Suprapubic skin (tissue), 3 donors: ENCODE data around the gene ZSCAN18.

Experiments
- CTCF ChIP-seq, 2 donors: fragments of 200-600 bp in 1 of 2; fragments of 450-650 bp in 1 of 2; sonication (generic) in 1 of 2; IDR thresholded peaks; one replicate each; pipeline ENCODE4 v1.5.1; 2016 to 2019; ENCODE audit warnings: antibody characterized with exemption in 2 of 2, mild to moderate bottlenecking in 1 of 2, moderate library complexity in 1 of 2
- POLR2A ChIP-seq, 2 donors: fragments of 450-650 bp; IDR thresholded peaks; one replicate each; pipeline ENCODE4 v1.6.1; 2017; ENCODE audit warnings: antibody characterized with exemption in 2 of 2, mild to moderate bottlenecking in 2 of 2, moderate library complexity in 2 of 2

GRCh38 chr19:58044391-58044790, 53.6 kb downstream of the ZSCAN18 start:
- TF ChIP-seq CTCF (IDR thresholded peaks at IDR 0.05), result no peak
- TF ChIP-seq POLR2A (IDR thresholded peaks at IDR 0.05), result no peak
